ENCODE data around the gene ITGB1. TPM values are rescaled to one million over a fixed set of nuclear protein-coding genes. Genes with fewer than 3 reads are reported as not detected.
"Not testable (repeated sequence)": the region's sequence is repeated elsewhere in the genome, so short reads cannot be mapped to it uniquely, and the experiment has no call there.

ITGB1 gene
- total RNA-seq, 1 donor from 2014 or later: 946 TPM

DNA sequence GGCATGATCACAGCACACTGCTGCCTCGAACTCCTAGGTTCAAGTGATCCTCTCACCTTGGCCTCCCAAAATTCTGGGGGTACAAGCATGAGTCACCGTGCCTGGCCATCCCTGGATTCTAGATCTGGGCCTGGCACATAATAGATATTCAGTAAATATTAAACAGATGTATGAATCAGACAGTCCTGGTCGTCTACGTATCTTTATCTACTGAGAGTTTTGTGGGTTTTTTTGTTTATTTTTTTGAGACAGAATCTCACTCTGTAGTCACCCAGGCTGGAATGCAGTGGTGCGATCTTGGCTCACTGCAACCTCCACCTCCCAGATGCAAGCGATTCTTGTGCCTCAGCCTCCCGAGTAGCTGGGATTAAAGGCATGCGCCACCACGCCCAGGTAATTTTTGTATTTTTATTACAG is 24.3 kb upstream of the ITGB1 start:
- TF ChIP-seq, protein P1, sequence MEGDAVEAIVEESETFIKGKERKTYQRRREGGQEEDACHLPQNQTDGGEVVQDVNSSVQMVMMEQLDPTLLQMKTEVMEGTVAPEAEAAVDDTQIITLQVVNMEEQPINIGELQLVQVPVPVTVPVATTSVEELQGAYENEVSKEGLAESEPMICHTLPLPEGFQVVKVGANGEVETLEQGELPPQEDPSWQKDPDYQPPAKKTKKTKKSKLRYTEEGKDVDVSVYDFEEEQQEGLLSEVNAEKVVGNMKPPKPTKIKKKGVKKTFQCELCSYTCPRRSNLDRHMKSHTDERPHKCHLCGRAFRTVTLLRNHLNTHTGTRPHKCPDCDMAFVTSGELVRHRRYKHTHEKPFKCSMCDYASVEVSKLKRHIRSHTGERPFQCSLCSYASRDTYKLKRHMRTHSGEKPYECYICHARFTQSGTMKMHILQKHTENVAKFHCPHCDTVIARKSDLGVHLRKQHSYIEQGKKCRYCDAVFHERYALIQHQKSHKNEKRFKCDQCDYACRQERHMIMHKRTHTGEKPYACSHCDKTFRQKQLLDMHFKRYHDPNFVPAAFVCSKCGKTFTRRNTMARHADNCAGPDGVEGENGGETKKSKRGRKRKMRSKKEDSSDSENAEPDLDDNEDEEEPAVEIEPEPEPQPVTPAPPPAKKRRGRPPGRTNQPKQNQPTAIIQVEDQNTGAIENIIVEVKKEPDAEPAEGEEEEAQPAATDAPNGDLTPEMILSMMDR (IDR thresholded peaks at IDR 0.05): no peak
- Mint-ChIP-seq H3K4me1 (ENCODE audit: unreplicated experiment) (peaks cover 59% of the 10 kb centered on the region), H3K27me3 (ENCODE audit: unreplicated experiment) (no peaks in the 10 kb centered on the region), H3K9me3 (ENCODE audit: unreplicated experiment) (no peaks in the 10 kb centered on the region), H3K27ac (ENCODE audit: unreplicated experiment) (peak overlapping the region; percentile 95), H3K4me3 (ENCODE audit: unreplicated experiment) (no peak overlapping the region), H3K36me3 (ENCODE audit: unreplicated experiment) (no peaks in the 10 kb centered on the region)
- DNase-seq (ENCODE audit: extremely low spot score, unreplicated experiment): no peak

DNA sequence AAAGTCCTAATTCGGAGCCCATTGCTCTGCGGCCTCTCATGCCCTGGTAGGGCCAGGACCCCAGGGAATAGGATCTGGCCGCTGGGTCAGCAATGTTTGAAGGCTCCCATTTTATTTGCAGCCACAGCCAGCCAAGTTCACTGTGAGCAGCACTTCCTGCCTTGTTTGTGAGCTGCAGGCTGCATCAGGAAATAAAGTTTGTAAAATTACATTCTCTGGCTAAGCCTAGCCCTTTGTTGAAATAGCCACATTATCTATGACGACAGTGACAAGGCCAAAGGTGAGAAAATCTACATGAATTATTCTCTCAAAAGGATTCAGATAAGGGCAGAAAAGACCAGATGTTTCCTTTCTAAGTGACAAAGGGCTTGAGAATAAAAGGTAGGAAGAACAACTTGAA is 23.7 kb upstream of the ITGB1 start:
- peak overlapping the region; percentile 95 for H3K27ac Mint-ChIP-seq (ENCODE audit: unreplicated experiment)
- DNase-seq (ENCODE audit: extremely low spot score, unreplicated experiment): no peak
- H3K9me3 Mint-ChIP-seq (ENCODE audit: unreplicated experiment): no peaks in the 10 kb centered on the region
- H3K36me3 Mint-ChIP-seq (ENCODE audit: unreplicated experiment): no peaks in the 10 kb centered on the region
- H3K4me3 Mint-ChIP-seq (ENCODE audit: unreplicated experiment): no peak overlapping the region
- TF ChIP-seq, protein P1 (IDR thresholded peaks at IDR 0.05): no peak
- H3K4me1 Mint-ChIP-seq (ENCODE audit: unreplicated experiment): peaks cover 59% of the 10 kb centered on the region
- no peaks in the 10 kb centered on the region for H3K27me3 Mint-ChIP-seq (ENCODE audit: unreplicated experiment)

DNA sequence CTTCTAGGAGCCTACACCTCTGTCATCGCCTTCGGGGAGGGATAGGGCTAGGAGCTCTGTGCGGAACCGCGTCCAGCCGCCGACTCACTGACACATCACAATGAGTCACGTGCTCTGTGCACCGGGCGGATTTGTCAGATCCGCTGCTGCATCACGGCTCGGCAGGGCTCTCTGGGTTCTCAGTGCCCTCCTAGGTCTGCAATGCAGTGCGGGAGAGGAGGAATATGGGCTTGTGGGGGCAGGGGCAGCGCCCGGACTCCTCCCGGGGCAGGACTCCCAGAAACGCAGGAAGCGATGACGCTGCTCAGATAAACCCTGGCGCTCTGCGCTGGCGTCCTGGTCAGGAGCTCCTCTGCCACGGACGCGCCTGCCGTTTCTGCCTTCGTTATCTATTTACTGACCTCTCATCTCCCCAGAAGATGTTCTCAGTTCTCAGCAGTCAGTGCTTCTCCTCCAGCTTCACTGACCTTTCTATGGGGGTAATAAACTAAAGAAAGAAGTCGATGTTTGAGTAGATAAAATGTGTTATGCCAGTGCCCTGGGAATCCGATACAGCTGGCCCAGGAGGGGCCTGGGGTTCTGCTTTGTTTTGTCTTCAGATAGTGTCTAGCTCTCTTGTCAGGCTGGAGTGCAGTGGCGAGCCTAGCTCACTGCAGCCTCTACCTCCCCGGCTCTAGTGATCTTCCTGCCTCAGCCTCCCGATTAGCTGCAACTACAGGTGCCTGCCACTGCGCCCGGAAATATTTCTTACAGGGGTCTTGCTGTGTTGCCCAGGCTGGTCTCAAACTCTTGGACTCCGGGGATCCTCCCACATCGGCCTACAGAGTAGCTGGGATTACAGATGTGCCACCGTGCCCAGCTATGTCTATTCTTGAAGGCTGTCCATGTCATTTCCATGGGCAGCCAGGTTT is 22.8 kb upstream of the ITGB1 start:
- peak overlapping the region; percentile 88 for H3K4me3 Mint-ChIP-seq (ENCODE audit: unreplicated experiment)
- H3K36me3 Mint-ChIP-seq (ENCODE audit: unreplicated experiment): no peaks in the 10 kb centered on the region

DNA sequence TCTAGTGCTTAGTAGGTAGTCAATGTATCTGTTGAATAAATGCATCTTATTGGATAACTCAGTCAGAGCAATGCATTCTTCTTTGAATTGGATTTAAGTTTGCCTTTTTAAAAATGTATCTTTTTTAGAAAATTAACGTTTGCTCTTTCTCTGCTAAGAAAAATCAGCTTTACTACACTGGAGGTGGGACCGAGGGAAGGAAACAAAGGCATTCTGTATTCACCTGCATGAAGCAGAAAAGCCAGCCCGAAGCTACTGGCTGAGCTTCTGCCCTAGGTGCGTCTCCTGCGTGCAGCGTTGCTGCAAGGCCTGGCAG is 22.2 kb upstream of the ITGB1 start:
- TF ChIP-seq, protein P1 (IDR thresholded peaks at IDR 0.05): no peak
- no peak for DNase-seq (ENCODE audit: extremely low spot score, unreplicated experiment)
- H3K9me3 Mint-ChIP-seq (ENCODE audit: unreplicated experiment): no peaks in the 10 kb centered on the region
- H3K36me3 Mint-ChIP-seq (ENCODE audit: unreplicated experiment): no peaks in the 10 kb centered on the region
- peak overlapping the region; percentile 95 for H3K27ac Mint-ChIP-seq (ENCODE audit: unreplicated experiment)
- H3K4me3 Mint-ChIP-seq (ENCODE audit: unreplicated experiment): peak overlapping the region; percentile 88
- peaks cover 48% of the 10 kb centered on the region for H3K4me1 Mint-ChIP-seq (ENCODE audit: unreplicated experiment)
- no peaks in the 10 kb centered on the region for H3K27me3 Mint-ChIP-seq (ENCODE audit: unreplicated experiment)

More for the DNA sequence above, 22.8 kb upstream of the ITGB1 start:
- TF ChIP-seq, protein P1 (IDR thresholded peaks at IDR 0.05): no peak
- H3K4me1 Mint-ChIP-seq (ENCODE audit: unreplicated experiment): peaks cover 54% of the 10 kb centered on the region
- DNase-seq (ENCODE audit: extremely low spot score, unreplicated experiment): peak; percentile 91
- H3K27me3 Mint-ChIP-seq (ENCODE audit: unreplicated experiment): no peaks in the 10 kb centered on the region
- peak overlapping the region; percentile 95 for H3K27ac Mint-ChIP-seq (ENCODE audit: unreplicated experiment)
- H3K9me3 Mint-ChIP-seq (ENCODE audit: unreplicated experiment): no peaks in the 10 kb centered on the region

DNA sequence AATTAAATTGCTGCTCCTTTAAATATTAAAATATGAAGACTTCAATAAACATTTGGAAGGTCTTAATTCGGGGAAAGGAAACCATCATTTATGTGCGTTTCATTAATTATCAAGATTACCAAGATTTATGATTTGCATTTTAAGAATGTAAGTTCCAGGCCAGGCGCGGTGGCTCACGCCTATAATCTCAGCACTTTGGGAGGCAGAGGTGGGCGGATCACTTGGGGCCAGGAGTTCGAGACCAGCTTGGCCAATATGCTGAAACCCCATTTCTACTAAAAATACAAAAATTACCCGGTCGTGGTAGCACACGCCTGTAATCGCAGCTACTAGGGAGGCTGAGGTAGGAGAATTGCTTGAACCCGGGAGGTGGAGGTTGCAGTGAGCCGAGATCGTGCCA is 21.7 kb upstream of the ITGB1 start:
- not testable (repeated sequence) for H3K36me3 Mint-ChIP-seq (ENCODE audit: unreplicated experiment); H3K27ac Mint-ChIP-seq (ENCODE audit: unreplicated experiment); H3K27me3 Mint-ChIP-seq (ENCODE audit: unreplicated experiment); DNase-seq (ENCODE audit: extremely low spot score, unreplicated experiment); H3K9me3 Mint-ChIP-seq (ENCODE audit: unreplicated experiment)
- Mint-ChIP-seq H3K4me3 (ENCODE audit: unreplicated experiment) (peak overlapping the region; percentile 22), H3K4me1 (ENCODE audit: unreplicated experiment) (peaks cover 45% of the 10 kb centered on the region)
